GM19467 (cell line): ENCODE results near the gene PIGN.
"Not testable (repeated sequence)": the region's sequence is repeated elsewhere in the genome, so short reads cannot be mapped to it uniquely, and the experiment has no call there.

Source experiments
- ATAC-seq: cut with Tn5 transposase; IDR thresholded peaks from one replicate; pipeline ENCODE4 v1.9.1; 2021; ENCODE audit warnings: mild to moderate bottlenecking, moderate library complexity; ENCODE audit not compliant: unreplicated experiment

Gene PIGN

DNA sequence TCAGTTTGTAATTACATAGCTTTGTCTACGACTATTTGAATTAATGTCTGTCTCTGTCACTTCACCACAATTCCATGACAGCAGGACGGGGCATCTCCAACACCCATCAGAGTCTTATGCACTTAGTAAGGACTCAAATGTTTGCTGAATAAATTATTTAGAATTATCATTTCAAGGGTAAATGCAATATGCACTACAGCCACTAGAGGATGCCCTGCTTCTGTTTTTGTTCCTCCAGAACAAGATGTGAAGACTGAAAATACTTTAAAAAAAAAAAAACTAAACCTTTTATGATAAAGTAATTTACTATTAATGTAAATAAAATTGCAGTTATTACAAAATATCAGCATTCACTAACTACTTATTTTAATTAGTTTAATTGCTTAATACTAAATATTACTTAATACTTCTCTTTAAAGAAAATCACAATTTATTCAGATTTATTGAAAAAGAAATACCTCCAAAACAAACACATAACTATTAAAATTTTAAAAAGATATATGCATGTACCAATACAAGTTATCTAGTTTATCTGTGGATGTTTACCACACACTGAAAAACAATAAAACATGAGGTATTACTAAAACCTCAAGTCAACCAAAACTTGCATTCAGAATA, 3.2 kb downstream of the PIGN start:
- no peak for ATAC-seq

DNA sequence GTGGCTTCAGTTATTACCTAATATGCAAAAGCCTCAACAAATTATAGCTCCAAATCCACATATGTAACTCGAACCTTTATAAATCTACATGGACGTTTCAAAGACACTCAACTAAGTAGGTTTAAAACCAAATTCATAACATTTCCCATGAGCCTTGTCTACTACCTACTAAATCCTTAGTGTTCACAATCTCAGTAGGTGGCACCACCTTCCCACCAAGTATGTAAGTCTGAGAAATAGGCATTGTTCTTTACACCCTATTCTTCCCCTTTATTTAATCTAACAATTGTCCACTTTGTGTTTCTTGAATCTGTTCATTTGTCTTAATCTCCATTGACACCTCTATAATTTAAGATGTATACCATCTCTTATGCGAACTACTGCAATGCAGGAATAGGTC, 4.6 kb downstream of the PIGN start:
- no peak for ATAC-seq

DNA sequence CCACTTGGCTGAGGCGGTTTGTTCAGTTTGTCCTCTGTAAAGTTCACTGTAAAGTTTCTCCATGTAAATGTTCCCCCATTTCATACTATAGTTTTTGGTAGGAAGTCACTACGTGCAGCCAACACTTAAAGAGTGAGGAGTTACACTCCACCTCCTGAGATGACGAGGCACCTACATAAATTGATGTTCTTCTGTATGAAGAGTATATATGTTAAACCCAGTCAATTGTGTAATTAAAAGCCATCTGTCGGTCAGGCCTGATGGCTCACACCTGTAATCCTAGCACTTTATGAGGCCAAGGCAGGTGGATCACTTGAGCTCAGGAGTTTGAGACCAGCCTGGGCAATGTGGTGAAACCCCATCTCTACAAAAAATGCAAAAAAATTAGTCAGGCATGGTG, 7.6 kb downstream of the PIGN start:
- ATAC-seq, result no peak

DNA sequence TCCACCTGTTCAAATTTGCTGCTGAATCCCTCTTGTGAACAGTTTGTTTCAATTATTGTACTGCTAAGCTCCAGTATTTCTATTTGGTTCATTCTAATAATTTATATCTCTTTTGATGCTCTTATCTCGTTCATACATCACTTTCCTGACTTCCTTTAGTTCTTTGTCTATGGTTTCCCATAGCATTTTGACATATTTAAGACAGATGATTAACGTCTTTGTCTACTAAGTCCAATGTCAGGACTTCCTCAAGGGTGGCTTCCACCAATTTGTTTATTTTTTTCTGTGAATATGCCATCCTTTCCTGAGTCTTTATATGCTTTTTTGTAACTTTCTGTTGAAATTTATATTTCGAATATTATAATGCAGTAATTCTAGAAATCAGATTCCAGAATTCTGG, 9.6 kb downstream of the PIGN start:
- no peak for ATAC-seq

DNA sequence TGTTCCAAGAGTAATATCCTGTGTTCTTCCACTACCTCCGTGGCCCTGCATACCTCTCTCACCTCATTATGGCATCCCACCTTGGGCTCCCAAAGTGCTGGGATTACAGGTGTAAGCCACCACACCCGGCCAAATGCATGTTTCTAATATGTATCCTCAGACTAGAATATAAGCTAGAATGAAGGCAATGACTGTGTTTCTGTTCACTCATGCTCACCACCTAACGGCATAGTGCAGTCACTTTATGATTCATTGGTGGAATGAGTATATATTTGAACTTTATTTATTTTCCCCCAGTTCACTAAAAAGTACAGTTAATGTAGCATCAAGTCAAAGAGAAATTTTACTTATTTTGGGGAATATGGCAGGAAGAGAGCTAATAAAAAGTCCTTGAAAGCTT, 11.3 kb downstream of the PIGN start:
- no peak for ATAC-seq

DNA sequence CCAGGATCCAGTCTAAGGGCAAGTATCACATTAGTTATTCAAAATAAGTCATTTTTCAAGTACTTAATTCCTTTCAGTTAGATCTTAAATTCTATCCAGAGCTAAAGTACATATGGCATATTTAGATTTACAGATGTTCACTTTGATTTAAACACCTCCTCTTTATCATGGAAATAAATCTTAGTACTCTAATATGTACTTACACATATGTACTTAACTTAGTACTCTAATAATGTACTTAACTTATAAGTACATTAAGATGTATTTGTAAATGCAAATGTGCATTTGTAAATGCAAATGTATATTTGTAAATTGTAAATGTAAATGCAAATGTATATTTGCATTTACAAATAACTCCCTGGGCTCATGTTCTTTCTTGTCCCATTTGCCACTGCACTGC, 14.6 kb downstream of the PIGN start:
- ATAC-seq, result no peak

DNA sequence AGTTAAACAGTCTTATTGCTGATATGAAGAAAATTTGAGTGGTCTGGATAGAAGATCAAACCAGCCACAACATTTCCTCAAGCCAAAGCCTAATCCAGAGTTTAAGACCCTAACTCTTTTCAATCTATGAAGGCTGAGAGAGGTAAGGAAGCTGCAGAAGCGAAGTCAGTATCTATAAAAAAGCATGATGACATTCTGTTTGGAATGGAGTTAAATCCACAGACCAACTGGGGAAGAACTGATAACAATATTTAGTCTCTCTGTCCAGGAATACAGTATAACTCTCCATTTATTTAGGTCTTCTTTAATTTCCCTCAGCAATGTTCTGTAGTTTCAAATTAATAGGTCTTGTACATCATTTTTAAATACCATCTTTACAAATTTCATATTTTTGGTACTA, 16.0 kb downstream of the PIGN start:
- ATAC-seq, result no peak

DNA sequence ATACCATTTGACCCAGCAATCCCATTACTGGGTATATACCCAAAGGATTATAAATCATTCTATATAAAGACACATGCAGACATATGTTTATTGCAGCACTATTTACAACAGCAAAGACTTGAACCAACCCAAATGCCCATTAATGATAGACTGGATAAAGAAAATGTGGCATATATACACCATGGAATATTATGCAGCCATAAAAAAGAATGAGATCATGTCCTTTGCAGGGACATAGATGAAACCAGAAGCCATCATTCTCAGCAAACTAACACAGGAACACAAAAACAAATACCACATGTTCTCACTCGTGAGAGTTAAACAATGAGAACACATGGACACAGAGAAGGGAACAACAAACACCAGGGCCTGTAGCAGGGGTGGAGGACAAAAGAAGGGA, 20.3 kb downstream of the PIGN start:
- not testable (repeated sequence) for ATAC-seq

DNA sequence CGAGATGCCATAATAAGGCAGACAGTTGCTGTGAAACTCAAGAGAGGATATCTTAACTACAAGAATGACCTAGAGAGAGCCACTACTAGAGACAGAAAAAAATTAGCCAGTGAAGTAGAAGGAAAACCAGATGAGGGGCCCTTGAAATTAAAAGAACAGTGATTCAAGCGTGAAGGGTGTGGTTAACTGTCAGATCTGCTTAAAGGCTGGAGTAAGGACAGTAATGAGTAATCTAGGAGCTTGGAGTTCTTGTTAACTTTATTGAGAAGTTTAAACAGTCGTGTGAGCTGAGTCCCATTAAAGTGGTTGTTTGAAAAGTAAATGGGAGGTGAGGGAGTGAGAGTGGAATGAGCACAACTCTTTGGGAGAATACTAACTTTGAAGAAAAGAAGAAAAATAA, 21.3 kb downstream of the PIGN start:
- no peak for ATAC-seq

DNA sequence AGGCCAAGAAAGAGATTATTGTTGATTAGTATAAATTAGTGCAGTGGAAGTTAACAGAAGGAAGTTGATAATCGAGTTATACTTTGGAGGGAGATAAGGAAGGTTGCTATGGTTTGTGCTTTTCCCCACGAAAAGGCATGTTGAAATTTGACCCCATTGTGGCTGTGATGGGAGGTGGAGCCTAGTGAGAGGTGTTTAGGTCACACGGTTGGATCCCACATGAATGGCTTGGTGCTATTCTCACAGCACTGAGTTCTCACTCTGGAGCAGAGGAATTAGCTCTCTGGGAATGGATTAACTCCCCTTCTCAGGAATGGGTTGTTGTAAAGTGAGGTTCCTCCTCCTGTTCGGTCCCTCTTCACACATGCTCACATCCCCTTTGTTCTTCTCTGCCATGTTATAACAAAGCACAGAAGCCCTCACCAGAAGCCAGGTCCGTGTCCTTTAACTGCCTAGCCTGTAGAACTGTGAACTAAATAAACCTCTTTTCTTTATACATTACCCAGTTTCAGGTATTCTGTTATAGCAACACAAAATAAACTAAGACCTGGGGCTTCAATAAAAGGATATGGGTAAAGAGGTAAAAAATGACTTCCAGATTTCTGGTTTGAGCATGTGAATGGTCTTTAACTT, 21.9 kb downstream of the PIGN start:
- ATAC-seq, result no peak

DNA sequence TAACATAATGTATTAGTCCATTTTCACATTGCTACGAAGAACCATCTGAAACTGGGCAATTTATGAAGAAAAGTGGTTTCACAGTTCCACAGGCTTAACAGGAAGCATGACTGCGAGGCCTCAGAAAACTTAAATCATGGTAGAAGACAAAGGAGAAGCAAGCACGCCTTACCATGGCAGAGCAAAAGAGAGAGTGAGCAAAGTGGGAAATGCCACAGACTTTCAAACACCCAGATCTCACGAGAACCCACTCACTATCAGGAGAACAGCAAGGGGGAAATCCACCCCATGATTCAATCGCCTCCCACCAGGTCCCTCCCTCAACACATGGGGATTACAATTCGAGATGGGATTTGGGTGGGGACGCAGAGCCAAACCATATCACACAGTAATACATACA, 22.5 kb downstream of the PIGN start:
- no peak for ATAC-seq

DNA sequence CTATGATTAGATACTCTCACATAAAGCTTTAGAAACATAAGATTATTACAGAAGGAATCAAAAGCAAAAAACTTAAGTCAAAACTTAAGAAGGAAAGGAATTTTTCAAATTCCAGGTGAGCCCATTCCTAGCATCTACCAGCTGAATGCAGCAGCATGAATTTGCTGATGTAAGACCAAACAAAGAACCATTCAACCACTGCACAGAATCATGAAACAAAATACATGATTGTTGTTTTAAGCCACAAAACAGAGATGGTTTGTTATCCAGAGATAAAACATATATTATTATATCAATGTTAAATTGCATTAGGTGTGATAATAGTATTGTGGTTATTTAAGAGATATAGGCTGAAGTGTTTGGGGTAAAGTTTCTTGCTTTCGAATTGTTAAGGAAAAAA, 29.0 kb downstream of the PIGN start:
- no peak for ATAC-seq

DNA sequence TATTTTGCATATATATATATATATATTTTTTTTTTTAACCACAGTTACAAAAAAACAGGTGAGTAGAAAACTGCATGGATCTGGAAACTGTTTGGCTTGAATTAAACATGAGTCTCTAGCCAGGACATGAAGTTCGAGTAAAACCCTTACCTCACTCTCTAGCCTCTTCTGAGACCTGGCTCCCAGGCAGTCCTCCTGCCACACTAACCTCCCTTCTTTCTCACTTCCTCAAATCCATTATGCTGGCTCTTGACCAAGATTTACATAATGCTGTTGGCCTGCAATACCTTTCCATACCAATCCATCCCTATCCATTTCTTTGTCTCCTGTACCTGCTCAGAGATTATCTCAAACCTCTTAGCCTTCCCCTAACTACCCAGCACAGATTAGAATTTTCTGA, 34.0 kb downstream of the PIGN start:
- peak; percentile 76 for ATAC-seq

DNA sequence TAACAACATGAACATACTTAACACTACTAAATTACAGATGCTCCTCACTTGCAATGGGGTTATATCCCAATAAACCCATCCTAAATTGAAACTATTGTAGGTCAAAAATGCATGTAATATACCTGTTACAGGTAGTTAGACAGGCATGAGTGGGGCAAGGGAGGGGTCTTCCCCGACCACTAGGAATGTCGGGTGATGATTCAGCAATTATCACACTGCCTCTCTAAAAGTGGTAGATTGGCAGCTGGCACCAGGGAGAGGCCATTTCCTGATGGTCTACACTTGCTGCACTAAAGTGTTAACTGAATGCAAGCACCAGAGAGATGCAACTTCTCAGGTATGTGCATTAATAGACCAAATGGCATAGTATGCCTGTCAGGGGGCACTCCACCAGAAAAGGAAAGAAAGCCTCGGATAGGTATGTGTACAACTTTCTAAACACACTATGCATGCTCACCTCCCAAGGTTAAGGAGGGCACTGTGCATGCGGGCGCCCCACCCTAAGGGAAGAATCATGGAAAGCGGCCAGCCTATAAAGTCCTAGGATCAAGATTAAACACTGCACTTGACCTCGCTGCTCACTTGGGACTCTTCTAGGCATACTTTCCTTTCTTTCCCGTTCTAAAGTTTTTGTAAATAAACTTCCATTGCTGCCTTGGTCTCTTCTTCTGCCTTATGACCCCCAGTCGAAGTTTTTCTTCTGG, 35.6 kb downstream of the PIGN start:
- ATAC-seq, result no peak

DNA sequence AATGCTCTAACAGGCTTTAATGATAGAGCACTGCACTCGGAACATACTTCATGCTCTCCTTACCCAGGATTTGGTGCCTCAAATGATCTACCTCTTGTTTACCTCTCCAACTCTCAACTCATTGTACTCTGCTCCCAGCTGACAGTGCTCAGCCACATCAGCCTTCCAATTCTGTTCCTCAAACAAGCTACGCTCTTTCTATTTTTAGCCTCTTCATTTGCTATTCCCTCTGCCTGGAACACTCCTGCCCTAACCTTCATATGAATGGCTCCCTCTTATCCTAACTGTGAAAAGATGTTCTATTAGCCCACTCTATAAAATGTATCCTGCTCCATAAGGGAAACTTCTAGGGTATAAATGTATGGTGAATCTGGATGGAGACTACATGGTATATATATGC, 42.5 kb downstream of the PIGN start:
- no peak for ATAC-seq

DNA sequence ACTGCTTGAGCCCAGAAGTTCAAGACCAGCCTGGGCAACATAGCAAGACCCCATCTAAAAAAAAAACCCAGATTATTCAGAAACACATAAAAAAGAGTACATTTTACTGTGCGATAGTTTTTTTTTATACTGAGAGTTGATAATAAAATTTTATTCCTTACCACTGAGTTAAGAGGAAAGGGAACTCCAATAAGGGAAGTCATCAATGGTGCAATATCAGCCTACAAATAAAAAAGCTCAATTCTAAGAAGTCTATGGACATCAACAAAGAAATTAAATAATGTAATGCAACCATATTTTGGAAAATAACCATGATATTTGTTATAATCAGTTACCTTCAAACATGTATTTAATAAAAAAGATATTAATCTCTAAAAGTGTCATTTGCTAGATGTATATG, 46.6 kb downstream of the PIGN start:
- ATAC-seq, result no peak

DNA sequence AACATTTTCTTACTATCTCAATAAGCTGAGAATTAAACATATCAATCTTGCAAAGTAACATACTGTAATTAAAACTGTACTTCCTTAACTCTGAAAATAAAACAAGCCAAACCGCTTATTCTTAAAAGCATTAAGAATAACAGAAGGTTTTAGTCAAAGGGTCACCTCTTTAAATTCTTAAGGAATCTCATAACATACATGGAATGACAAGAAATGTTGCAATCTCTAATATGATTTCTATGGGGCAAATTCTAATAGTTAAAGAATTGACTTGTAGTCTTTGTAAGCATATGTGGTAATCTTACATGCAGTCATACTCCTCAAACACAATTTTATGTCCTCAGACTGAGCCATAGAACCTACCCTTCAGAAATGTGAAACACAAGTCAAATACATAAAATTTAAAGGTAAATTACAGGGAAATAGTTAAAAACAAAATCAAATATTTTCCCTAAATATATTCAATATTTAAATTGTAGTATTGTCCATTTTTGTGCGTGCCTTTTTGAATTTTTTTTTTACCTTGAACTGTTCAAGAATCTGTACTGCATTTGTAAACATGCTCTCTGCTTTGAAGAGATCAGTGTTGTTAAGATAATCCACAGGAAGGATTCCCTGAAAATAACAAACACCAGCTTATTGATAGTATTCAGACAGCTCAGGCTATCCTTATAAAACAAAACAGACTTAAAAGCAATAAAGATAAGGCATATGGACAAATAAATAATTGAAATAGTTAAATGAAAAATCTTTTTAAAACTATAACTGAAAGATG, 48.2 kb downstream of the PIGN start:
- ATAC-seq, result no peak

DNA sequence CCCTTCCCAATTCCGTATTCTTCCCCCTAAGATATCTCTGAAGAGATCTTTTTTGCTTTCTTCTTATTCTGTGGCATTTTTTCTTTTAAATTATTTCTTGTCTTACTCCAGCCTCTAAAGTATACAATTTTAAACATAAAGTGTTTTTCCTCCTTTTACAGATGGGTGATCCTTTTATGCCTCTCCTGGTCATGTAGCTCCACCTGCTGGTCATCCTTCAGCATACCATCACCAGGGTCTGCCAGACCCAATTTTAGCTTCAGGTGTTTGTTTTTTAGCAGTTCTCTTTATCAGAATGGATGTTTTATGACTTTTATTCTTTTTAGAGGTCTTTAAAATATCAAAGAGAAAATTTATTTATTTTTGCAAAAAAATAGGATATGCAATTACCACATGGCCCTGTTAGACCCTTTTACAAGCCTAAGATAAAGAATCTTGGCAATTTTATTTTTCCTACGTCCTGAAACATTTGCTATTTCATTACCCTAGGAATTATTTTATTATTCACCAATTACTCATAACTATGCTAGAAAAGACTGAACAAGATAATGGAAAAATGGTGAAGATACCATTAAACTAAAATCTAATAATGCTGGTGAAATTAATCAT, 55.5 kb downstream of the PIGN start:
- peak; percentile 72 for ATAC-seq

DNA sequence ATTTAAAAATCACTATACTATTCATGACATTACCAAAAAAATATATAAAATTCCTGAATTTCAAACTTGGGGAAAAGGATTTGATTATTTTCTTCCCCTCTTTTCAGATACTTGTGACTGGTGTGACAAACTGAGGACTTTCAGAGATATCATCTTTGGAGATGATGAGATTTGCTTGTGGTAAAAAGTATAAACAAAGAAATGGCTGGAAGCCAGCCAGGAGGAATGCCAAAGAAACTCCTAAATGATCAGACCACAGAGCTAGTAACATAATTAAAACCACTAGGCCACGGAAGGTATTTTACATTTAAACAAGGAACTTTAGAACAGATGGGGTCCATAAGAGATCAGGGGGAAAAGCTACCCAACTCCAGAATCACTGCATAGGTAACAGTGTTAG, 58.7 kb downstream of the PIGN start:
- ATAC-seq, result no peak

DNA sequence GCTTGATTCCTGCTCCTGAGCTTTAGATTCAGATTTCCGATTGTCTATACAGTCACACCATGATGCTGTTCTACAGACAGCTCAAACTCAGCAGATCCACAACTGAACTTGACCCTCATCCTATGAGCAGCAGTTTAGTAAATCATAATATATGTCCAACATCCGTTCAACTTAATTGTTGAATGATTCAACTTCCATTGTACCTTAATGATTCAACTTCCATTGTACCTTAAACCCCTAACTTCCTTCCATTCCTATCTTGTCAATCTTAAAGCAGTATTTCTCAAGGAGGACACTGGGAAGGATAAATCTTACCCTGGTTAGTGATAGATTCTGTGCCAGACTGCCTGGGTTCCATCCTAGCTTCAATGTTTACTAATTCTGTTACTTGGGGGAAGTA, 60.1 kb downstream of the PIGN start:
- ATAC-seq, result no peak

DNA sequence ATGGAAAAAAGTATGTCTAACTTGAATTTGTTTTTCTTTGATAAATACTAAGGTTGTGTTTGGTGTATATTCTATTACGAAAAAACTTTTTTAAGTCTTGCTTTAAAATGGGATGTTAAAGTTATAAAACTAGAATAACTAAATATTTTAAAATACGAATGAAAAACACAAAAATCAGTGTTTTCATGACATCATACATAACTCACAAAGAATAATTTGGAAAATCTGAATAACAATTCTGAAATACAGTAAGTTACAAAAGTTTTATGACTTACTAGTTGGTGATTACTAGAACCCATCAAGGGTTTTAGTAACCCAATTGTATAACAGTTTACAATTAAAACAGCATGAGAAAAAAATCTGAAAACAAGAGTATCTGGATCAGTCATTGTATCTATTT, 61.2 kb downstream of the PIGN start:
- no peak for ATAC-seq
